GM08714 (cell line): ENCODE results near the gene GRAMD2B.

Source experiments
- H3K4me3 ChIP-seq: fragments of 200-500 bp; sonication (Bioruptor generic); 2 replicates; pipeline ENCODE4 v1.5.1; 2014; ENCODE audit warnings: mild to moderate bottlenecking, low read length, inconsistent platforms
- ZNF274 ChIP-seq: IDR thresholded peaks from 2 replicates; pipeline ENCODE4 v1.6.1; 2012; ENCODE audit warnings: mild to moderate bottlenecking, low read depth, low read length

GRAMD2B gene

GRCh38 chr5:126534553-126534952, 111.3 kb downstream of the GRAMD2B start:
- H3K4me3 ChIP-seq, result no peak overlapping the region
- no peak for TF ChIP-seq ZNF274

- no peak for TF ChIP-seq ZNF274
Measured at GRCh38 chr5:126535856-126536545, 112.8 kb downstream of the GRAMD2B start.

GRCh38 chr5:126536874-126537273, 113.7 kb downstream of the GRAMD2B start:
- H3K4me3 ChIP-seq, result no peak overlapping the region
- no peak for TF ChIP-seq ZNF274

More at GRCh38 chr5:126535856-126536545, 112.8 kb downstream of the GRAMD2B start:
- H3K4me3 ChIP-seq, result no peak overlapping the region

- no peak overlapping the region for H3K4me3 ChIP-seq
- no peak for TF ChIP-seq ZNF274
Measured at GRCh38 chr5:126538579-126538978, 115.4 kb downstream of the GRAMD2B start.

GRCh38 chr5:126540631-126541030, 117.4 kb downstream of the GRAMD2B start:
- TF ChIP-seq ZNF274, result no peak
- H3K4me3 ChIP-seq, result no peak overlapping the region

- no peak for TF ChIP-seq ZNF274
- no peak overlapping the region for H3K4me3 ChIP-seq
Measured at GRCh38 chr5:126542441-126542840, 119.2 kb downstream of the GRAMD2B start.

GRCh38 chr5:126543009-126543408, 119.8 kb downstream of the GRAMD2B start:
- TF ChIP-seq ZNF274, result no peak
- H3K4me3 ChIP-seq, result no peak overlapping the region

- no peak overlapping the region for H3K4me3 ChIP-seq
- no peak for TF ChIP-seq ZNF274
Measured at GRCh38 chr5:126543660-126544059, 120.5 kb downstream of the GRAMD2B start.
